Measurements from ENCODE around the gene PICK1. TPM values are rescaled to one million over a fixed set of nuclear protein-coding genes. Genes with fewer than 3 reads are reported as not detected.

PICK1 gene
- total RNA-seq, 1 experiment from 2014 or later = 35.7 TPM

GRCh38 chr22:38067028-38067415 is 9.8 kb downstream of the PICK1 start:
- no peak overlapping the region for H3K14ac ChIP-seq (ENCODE audit: insufficient read depth, low read length)
- no peaks in the 10 kb centered on the region for H3K27me3 Mint-ChIP-seq (ENCODE audit: low read depth)
- H3K4me3 Mint-ChIP-seq = no peak overlapping the region
- no peak overlapping the region for H3K56ac ChIP-seq (ENCODE audit: insufficient read length, low read depth, low read length)
- no peak overlapping the region for H2BK12ac ChIP-seq (ENCODE audit: insufficient read length, low read depth, low read length)
- H3K4me2 ChIP-seq (ENCODE audit: insufficient read depth, insufficient read length, low read length) = no peak overlapping the region
- WGBS (ENCODE audit: extremely low coverage, insufficient read length, low lambda C conversion rate) = no CpG with 5 or more reads among the region's 8 CpGs
- no peak overlapping the region for H2BK5ac ChIP-seq (ENCODE audit: insufficient read length, low read length)
- peak overlapping the region in 1 of 3 experiments; percentile 78; a peak in 1 of 7 replicates for H3K27ac Mint-ChIP-seq
- H2BK120ac ChIP-seq (ENCODE audit: low read depth, low read length, poor library complexity, severe bottlenecking) = no peak overlapping the region
- H3K36me3 Mint-ChIP-seq (ENCODE audit: insufficient read depth in 1 of 3, low read depth in 3 of 3) = peaks cover 10 to 68% (median 55%) of the 10 kb centered on the region in 3 experiments
- H4K91ac ChIP-seq (ENCODE audit: insufficient read length, low read depth, low read length) = no peak overlapping the region
- no peak overlapping the region for H2BK20ac ChIP-seq (ENCODE audit: low read depth, low read length, poor library complexity, severe bottlenecking)
- no peaks in the 10 kb centered on the region for H3K23me2 ChIP-seq (ENCODE audit: insufficient read length, low read depth, low read length, poor library complexity, severe bottlenecking)
- no peak overlapping the region for H2AK5ac ChIP-seq (ENCODE audit: insufficient read length, low read length)
- no peak overlapping the region for H3K9ac ChIP-seq (ENCODE audit: extremely low read depth, insufficient read length, low read length)
- no peaks in the 10 kb centered on the region for H3K9me3 Mint-ChIP-seq
- no peaks in the 10 kb centered on the region for H3K79me2 ChIP-seq (ENCODE audit: insufficient read depth, low read length)
- H3K23ac ChIP-seq (ENCODE audit: insufficient read length, low read depth, low read length) = no peak overlapping the region
- no peaks in the 10 kb centered on the region for H3K4me1 ChIP-seq (ENCODE audit: insufficient read depth, low read length)
- no peak for DNase-seq
- H4K8ac ChIP-seq (replicated peaks; ENCODE audit: insufficient read length, low read depth, low read length) = no peak overlapping the region
- no peak overlapping the region for H2AFZ ChIP-seq (ENCODE audit: low read length)
- no peak overlapping the region for H4K5ac ChIP-seq (ENCODE audit: insufficient read length, low read depth, low read length)
- no peak for TF ChIP-seq CTCF (conservative IDR thresholded peaks at IDR 0.05)
- H3T11ph ChIP-seq (ENCODE audit: low read length) = no peak overlapping the region
- H4K20me1 ChIP-seq (ENCODE audit: control insufficient read depth, insufficient read depth, insufficient read length) = no peaks in the 10 kb centered on the region
- H3K4ac ChIP-seq (ENCODE audit: low read depth, low read length) = no peak overlapping the region
- no peaks in the 10 kb centered on the region for H3K79me1 ChIP-seq (ENCODE audit: insufficient read depth, low read depth, low read length, poor library complexity, severe bottlenecking)
- no peaks in the 10 kb centered on the region for H3K9me3 ChIP-seq (ENCODE audit: control insufficient read depth, low read depth, low read length)
- H3K18ac ChIP-seq (ENCODE audit: insufficient read length, low read depth, low read length) = no peak overlapping the region
- no peak overlapping the region for H3K27ac ChIP-seq (ENCODE audit: insufficient read length, low read depth, low read length)
- H3K27me3 ChIP-seq (ENCODE audit: insufficient read depth, low read length) = no peaks in the 10 kb centered on the region
- H2BK15ac ChIP-seq (ENCODE audit: low read depth, low read length) = no peak overlapping the region
- H3K4me1 Mint-ChIP-seq = peaks cover 0 to 4% of the 10 kb centered on the region in 2 experiments; a peak in 1 of 4 replicates
